GM12878 (cell line): ENCODE measurements around the gene ADAMTSL3. TPM values are rescaled to one million over a fixed set of nuclear protein-coding genes. Genes with fewer than 3 reads are reported as not detected.

ENCODE experiments used
- ATF7 ChIP-seq: fragments of 450-650 bp; IDR thresholded peaks from 2 replicates; pipeline ENCODE4 v1.6.1; 2016; ENCODE audit warnings: low read depth, mild to moderate bottlenecking
- PAX5 ChIP-seq: IDR thresholded peaks from 2 replicates; pipeline ENCODE4 v1.6.1; 2011; ENCODE audit warnings: low read depth, low read length, borderline replicate concordance
- POU2F2 ChIP-seq: IDR thresholded peaks from 3 replicates; pipeline ENCODE4 v1.6.1; 2011; ENCODE audit warnings: low read depth, mild to moderate bottlenecking, low read length, borderline replicate concordance
- SREBF2 ChIP-seq: IDR thresholded peaks from 2 replicates; pipeline ENCODE4 v1.6.1; 2012; ENCODE audit warnings: mild to moderate bottlenecking, low read length
- ZBTB4 ChIP-seq: fragments of 450-650 bp; formaldehyde crosslinking; IDR thresholded peaks from 2 replicates; pipeline ENCODE4 v1.4.0; 2022; ENCODE audit warnings: mild to moderate bottlenecking, moderate library complexity
- polyA plus RNA-seq, 11 experiments: library from polyadenylated mRNA; depleted of rRNA in 4 of 11; unstranded in 6 of 11; stranded (reverse) in 5 of 11; fragments of >200 nt; fragmentation: Nextera tagmentation in 4 of 11; fragmentation: Illumina TruSeq in 1 of 11; extraction: Ambion mirVana in 4 of 11; extraction: Trizol in 1 of 11; gene quantifications; 1 replicate in 1 of 11; 2 replicates in 10 of 11; pipeline versions ENCODE4 v1.2.1 to v1.2.3, GENCODE V29; 2011 to 2016; ENCODE audit warnings: inconsistent platforms in 2 of 11, missing spikeins in 2 of 11, low read depth in 1 of 11
- total RNA-seq, 4 experiments: library from RNA; depleted of rRNA in 3 of 4; stranded (reverse); fragments of >200 nt in 3 of 4; fragmentation: Illumina TruSeq in 1 of 4; extraction: Trizol in 1 of 4; gene quantifications; 2 replicates each; pipeline versions ENCODE4 v1.2.1 to v1.2.3, GENCODE V29; 2013 to 2021
- TF ChIP-seq, protein P1 (sequence below): fragments of 150-350 bp; IDR thresholded peaks from 2 replicates; pipeline ENCODE4 v1.6.1; 2014; ENCODE audit warnings: mild to moderate bottlenecking, low read depth, low read length
- TF ChIP-seq, protein P2 (sequence below): IDR thresholded peaks from 2 replicates; pipeline ENCODE4 v1.6.1; 2012; ENCODE audit warnings: low read length, inconsistent platforms

The ADAMTSL3 gene
- total and polyA plus RNA-seq, 10 of the 15 experiments (the other 5 are each of a cell fraction or from before 2014, with no cell fraction given) = 0.01 to 0.28 (median 0.13) TPM

DNA sequence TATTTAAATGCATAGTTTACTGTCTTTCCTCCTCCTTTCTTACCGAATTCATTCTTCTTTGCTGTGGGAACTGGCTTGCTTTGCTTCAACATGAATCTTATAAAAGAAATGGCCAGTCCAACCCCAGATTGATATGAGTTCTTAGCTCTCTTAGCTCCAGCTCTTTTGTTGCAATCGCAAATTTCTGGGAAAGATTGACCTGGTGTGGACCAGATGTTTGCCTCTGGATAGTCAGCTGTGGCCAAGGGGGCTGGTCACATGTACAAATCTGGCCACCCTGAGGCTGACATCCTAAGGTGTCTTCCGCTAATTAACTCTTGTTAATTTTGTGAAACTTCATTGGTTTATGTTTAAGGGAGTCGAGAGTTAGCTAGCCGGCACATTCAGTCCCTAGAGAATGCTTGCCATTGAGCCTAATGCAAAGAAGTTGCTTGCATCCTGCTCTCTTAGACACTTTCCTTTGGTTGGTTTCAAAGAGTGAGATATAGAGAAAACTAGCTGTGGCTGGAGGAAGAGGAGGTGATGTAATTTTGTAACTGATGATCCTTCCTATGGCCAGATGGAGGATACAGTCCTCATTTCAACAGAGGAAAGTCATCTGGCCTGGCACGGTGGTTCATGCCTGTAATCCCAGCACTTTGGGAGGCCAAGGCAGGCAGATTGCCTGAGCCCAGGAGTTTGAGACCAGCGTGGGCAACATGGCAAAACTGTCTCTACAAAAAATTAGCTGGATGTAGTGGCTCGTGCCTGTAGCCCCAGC is 162.4 kb downstream of the ADAMTSL3 start (continued):
- TF ChIP-seq, protein P1, sequence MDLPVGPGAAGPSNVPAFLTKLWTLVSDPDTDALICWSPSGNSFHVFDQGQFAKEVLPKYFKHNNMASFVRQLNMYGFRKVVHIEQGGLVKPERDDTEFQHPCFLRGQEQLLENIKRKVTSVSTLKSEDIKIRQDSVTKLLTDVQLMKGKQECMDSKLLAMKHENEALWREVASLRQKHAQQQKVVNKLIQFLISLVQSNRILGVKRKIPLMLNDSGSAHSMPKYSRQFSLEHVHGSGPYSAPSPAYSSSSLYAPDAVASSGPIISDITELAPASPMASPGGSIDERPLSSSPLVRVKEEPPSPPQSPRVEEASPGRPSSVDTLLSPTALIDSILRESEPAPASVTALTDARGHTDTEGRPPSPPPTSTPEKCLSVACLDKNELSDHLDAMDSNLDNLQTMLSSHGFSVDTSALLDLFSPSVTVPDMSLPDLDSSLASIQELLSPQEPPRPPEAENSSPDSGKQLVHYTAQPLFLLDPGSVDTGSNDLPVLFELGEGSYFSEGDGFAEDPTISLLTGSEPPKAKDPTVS = no peak
- TF ChIP-seq POU2F2 (no peak), PAX5 (no peak), ZBTB4 (CRISPR knock-in tag) (no peak), SREBF2 (no peak), ATF7 (no peak)
- TF ChIP-seq, protein P2, sequence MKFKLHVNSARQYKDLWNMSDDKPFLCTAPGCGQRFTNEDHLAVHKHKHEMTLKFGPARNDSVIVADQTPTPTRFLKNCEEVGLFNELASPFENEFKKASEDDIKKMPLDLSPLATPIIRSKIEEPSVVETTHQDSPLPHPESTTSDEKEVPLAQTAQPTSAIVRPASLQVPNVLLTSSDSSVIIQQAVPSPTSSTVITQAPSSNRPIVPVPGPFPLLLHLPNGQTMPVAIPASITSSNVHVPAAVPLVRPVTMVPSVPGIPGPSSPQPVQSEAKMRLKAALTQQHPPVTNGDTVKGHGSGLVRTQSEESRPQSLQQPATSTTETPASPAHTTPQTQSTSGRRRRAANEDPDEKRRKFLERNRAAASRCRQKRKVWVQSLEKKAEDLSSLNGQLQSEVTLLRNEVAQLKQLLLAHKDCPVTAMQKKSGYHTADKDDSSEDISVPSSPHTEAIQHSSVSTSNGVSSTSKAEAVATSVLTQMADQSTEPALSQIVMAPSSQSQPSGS = no peak
- TF ChIP-seq, all 136 proteins: peak for 0
